ENCODE measurements around the gene SPRR2G.
"Not testable (repeated sequence)": the region's sequence is repeated elsewhere in the genome, so short reads cannot be mapped to it uniquely, and the experiment has no call there.

The SPRR2G gene

GRCh38 chr1:153122831-153123421 is 27.8 kb downstream of the SPRR2G start:
- no peak overlapping the region for H3K4me3 ChIP-seq (ENCODE audit: low read depth, low read length)
- TF ChIP-seq CTCF (IDR thresholded peaks at IDR 0.05; ENCODE audit: insufficient read depth, low read length, missing control alignments): no peak
- CTCF ChIA-PET: no interaction called here
- no peak for DNase-seq (ENCODE audit: low read depth, low spot score)
- POLR2A ChIA-PET: no interaction called here

GRCh38 chr1:153120945-153121344 is 29.7 kb downstream of the SPRR2G start:
- DNase-seq (ENCODE audit: low read depth, low spot score): no peak
- no peak overlapping the region for H3K4me3 ChIP-seq (ENCODE audit: low read depth, low read length)
- ChIA-PET CTCF (no interaction called here), POLR2A (no interaction called here)
- TF ChIP-seq CTCF (IDR thresholded peaks at IDR 0.05; ENCODE audit: insufficient read depth, low read length, missing control alignments): no peak

GRCh38 chr1:153119491-153119971 is 31.2 kb downstream of the SPRR2G start:
- CTCF ChIA-PET: no interaction called here
- TF ChIP-seq CTCF (IDR thresholded peaks at IDR 0.05; ENCODE audit: insufficient read depth, low read length, missing control alignments): no peak
- POLR2A ChIA-PET: no interaction called here
- DNase-seq (ENCODE audit: low read depth, low spot score): no peak
- H3K4me3 ChIP-seq (ENCODE audit: low read depth, low read length): no peak overlapping the region

GRCh38 chr1:153115264-153115663 is 35.4 kb downstream of the SPRR2G start:
- H3K4me3 ChIP-seq (ENCODE audit: low read depth, low read length); POLR2A ChIA-PET; CTCF ChIA-PET; DNase-seq (ENCODE audit: low read depth, low spot score): not testable (repeated sequence)

GRCh38 chr1:153113416-153113815 is 37.3 kb downstream of the SPRR2G start, which contains the start of gene SPRR2F:
Gene SPRR2F, minus strand, starts transcription at chr1:153113516. Its CDS starts 783 bp downstream, at chr1:153112733.
- ChIA-PET CTCF (no interaction called here), POLR2A (no interaction called here)
- TF ChIP-seq CTCF (IDR thresholded peaks at IDR 0.05; ENCODE audit: insufficient read depth, low read length, missing control alignments): no peak
- no peak within 1 kb of the TSS for H3K4me3 ChIP-seq (ENCODE audit: low read depth, low read length)
- DNase-seq (ENCODE audit: low read depth, low spot score): no peak

- POLR2A ChIA-PET; CTCF ChIA-PET; DNase-seq (ENCODE audit: low read depth, low spot score); H3K4me3 ChIP-seq (ENCODE audit: low read depth, low read length): not testable (repeated sequence)
Measured at GRCh38 chr1:153112454-153112853, 38.2 kb downstream of the SPRR2G start.

GRCh38 chr1:153100245-153100644 is 50.4 kb downstream of the SPRR2G start:
- DNase-seq (ENCODE audit: low read depth, low spot score): no peak
- no peak overlapping the region for H3K4me3 ChIP-seq (ENCODE audit: low read depth, low read length)
- CTCF ChIA-PET: no interaction called here
- POLR2A ChIA-PET: no interaction called here
- no peak for TF ChIP-seq CTCF (IDR thresholded peaks at IDR 0.05; ENCODE audit: insufficient read depth, low read length, missing control alignments)

Data from AG04449 (cell line).